Esophagus squamous epithelium (tissue), 4 donors: ENCODE measurements around the gene PCGF6.

Source experiments
- CTCF ChIP-seq, 6 experiments: fragments of 450-650 bp in 4 of 6; fragments of 200-600 bp in 2 of 6; sonication (generic) in 2 of 6; IDR thresholded peaks; one replicate each; pipeline ENCODE4 v1.5.1; 2016 to 2019; ENCODE audit warnings: antibody characterized with exemption in 6 of 6, mild to moderate bottlenecking in 4 of 6, moderate library complexity in 4 of 6
- POLR2A ChIP-seq, 4 donors: fragments of 450-650 bp; IDR thresholded peaks; one replicate each; pipeline ENCODE4 v1.6.1; 2017; ENCODE audit warnings: antibody characterized with exemption in 4 of 4, mild to moderate bottlenecking in 4 of 4, moderate library complexity in 3 of 4

- no peak for TF ChIP-seq CTCF (IDR thresholded peaks at IDR 0.05)
- no peak for TF ChIP-seq POLR2A (IDR thresholded peaks at IDR 0.05)
Measured at GRCh38 chr10:103291588-103291987, 59.4 kb downstream of the PCGF6 start.
